Gastroesophageal sphincter (tissue), 4 donors: Measurements from ENCODE around the gene TRIO. TPM values are rescaled to one million over a fixed set of nuclear protein-coding genes. Genes with fewer than 3 reads are reported as not detected.

ENCODE experiments used
- ATAC-seq: fragments of 150-250 bp; one replicate; pipeline ENCODE4 v1.9.1; 2016; ENCODE audit warnings: mild to moderate bottlenecking, moderate library complexity
- H3K27ac ChIP-seq, 4 donors: fragments of 200-600 bp; sonication (generic) in 3 of 4; 1 replicate in 3 of 4; 2 replicates in 1 of 4; pipeline ENCODE4 v1.5.1; 2016 to 2019
- H3K27me3 ChIP-seq: fragments of 200-600 bp; sonication (generic); one replicate; pipeline ENCODE4 v1.5.1; 2019
- H3K36me3 ChIP-seq, 2 donors: fragments of 200-600 bp; sonication (generic); one replicate each; pipeline ENCODE4 v1.5.1; 2019; ENCODE audit warnings: control low read depth in 1 of 2
- H3K4me1 ChIP-seq, 3 donors: fragments of 200-600 bp; sonication (generic); 1 replicate in 2 of 3; 2 replicates in 1 of 3; pipeline ENCODE4 v1.5.1; 2016 to 2019; ENCODE audit warnings: control low read depth in 2 of 3
- H3K4me3 ChIP-seq, 2 donors: fragments of 200-600 bp; sonication (generic); one replicate each; pipeline ENCODE4 v1.5.1; 2019; ENCODE audit warnings: mild to moderate bottlenecking in 1 of 2, moderate library complexity in 1 of 2
- H3K9me3 ChIP-seq, 3 donors: fragments of 200-600 bp; sonication (generic); one replicate each; pipeline ENCODE4 v1.5.1; 2017 to 2019; ENCODE audit warnings: control low read depth in 2 of 3
- CTCF ChIP-seq, 4 experiments: fragments of 200-600 bp in 2 of 4; fragments of 450-650 bp in 2 of 4; sonication (generic) in 1 of 4; IDR thresholded peaks; one replicate each; pipeline ENCODE4 v1.5.1; 2017 to 2019; ENCODE audit warnings: antibody characterized with exemption in 4 of 4, mild to moderate bottlenecking in 2 of 4, moderate library complexity in 2 of 4
- EP300 ChIP-seq: sonication (generic); formaldehyde crosslinking; IDR thresholded peaks from one replicate; pipeline ENCODE4 v1.6.1; 2017; ENCODE audit warnings: antibody characterized with exemption, mild to moderate bottlenecking
- POLR2A ChIP-seq, 2 donors: fragments of 450-650 bp; IDR thresholded peaks; one replicate each; pipeline ENCODE4 v1.6.1; 2017; ENCODE audit warnings: antibody characterized with exemption in 2 of 2, mild to moderate bottlenecking in 2 of 2, moderate library complexity in 1 of 2
- POLR2AphosphoS5 ChIP-seq: sonication (generic); formaldehyde crosslinking; IDR thresholded peaks from one replicate; pipeline ENCODE4 v1.6.1; 2017; ENCODE audit warnings: antibody characterized with exemption
- WGBS, 2 donors: methylation state at CpG; one replicate each; pipeline ENCODE4 v1.1.5; 2018; ENCODE audit warnings: low coverage in 1 of 2; 5-methylcytosine and 5-hydroxymethylcytosine counted together
- total RNA-seq, 4 donors: library from RNA; depleted of rRNA; stranded (reverse); fragments of >200 nt; gene quantifications; one replicate each; pipeline ENCODE4 v1.1.0, GENCODE V29; 2016

Gene TRIO
- total RNA-seq, 4 donors from 2014 or later = 69.2 to 257 (median 172) TPM

- no peak overlapping the region for H3K27ac ChIP-seq
- no peaks in the 10 kb centered on the region for H3K36me3 ChIP-seq
- 83 to 95% methylated on average over 3 to 8 of the region's 8 CpGs for WGBS, 2 donors
- peaks cover 3 to 58% (median 8%) of the 10 kb centered on the region in 3 donors for H3K4me1 ChIP-seq
- no peaks in the 10 kb centered on the region for H3K9me3 ChIP-seq
- TF ChIP-seq CTCF (IDR thresholded peaks at IDR 0.05) (no peak), EP300 (no peak), POLR2AphosphoS5 (no peak), POLR2A (IDR thresholded peaks at IDR 0.05) (no peak)
- no peaks in the 10 kb centered on the region for H3K27me3 ChIP-seq
- no peak overlapping the region for H3K4me3 ChIP-seq
- ATAC-seq = no peak
Observed at GRCh38 chr5:14226992-14227391, 83.8 kb downstream of the TRIO start.

GRCh38 chr5:14227513-14227912, 84.4 kb downstream of the TRIO start:
- Histone ChIP-seq H3K27ac (no peak overlapping the region), H3K36me3 (no peaks in the 10 kb centered on the region), H3K4me1 (peaks cover 3 to 54% (median 8%) of the 10 kb centered on the region in 3 donors), H3K4me3 (no peak overlapping the region), H3K9me3 (no peaks in the 10 kb centered on the region), H3K27me3 (no peaks in the 10 kb centered on the region)
- no peak for ATAC-seq
- no peak for TF ChIP-seq CTCF (IDR thresholded peaks at IDR 0.05)
- no peak for TF ChIP-seq POLR2A (IDR thresholded peaks at IDR 0.05)
- TF ChIP-seq EP300 = no peak
- TF ChIP-seq POLR2AphosphoS5 = no peak
- WGBS, 2 donors = 53 to 58% methylated on average over 3 of the region's 3 CpGs

GRCh38 chr5:14228219-14228618, 85.1 kb downstream of the TRIO start:
- no peak for TF ChIP-seq POLR2AphosphoS5
- no peak for TF ChIP-seq EP300
- no peak for TF ChIP-seq POLR2A (IDR thresholded peaks at IDR 0.05)
- no peak for TF ChIP-seq CTCF (IDR thresholded peaks at IDR 0.05)
- WGBS, 2 donors = 81 to 82% methylated on average over 6 of the region's 6 CpGs
- Histone ChIP-seq H3K9me3 (no peaks in the 10 kb centered on the region), H3K27ac (no peak overlapping the region), H3K4me1 (peaks cover 3 to 49% (median 8%) of the 10 kb centered on the region in 3 donors), H3K36me3 (no peaks in the 10 kb centered on the region), H3K27me3 (no peaks in the 10 kb centered on the region), H3K4me3 (no peak overlapping the region)
- ATAC-seq = no peak

- no peaks in the 10 kb centered on the region for H3K27me3 ChIP-seq
- no peaks in the 10 kb centered on the region for H3K9me3 ChIP-seq
- H3K36me3 ChIP-seq = no peaks in the 10 kb centered on the region
- H3K4me3 ChIP-seq = no peak overlapping the region
- peaks cover 3 to 55% (median 8%) of the 10 kb centered on the region in 3 donors for H3K4me1 ChIP-seq
- WGBS, 2 donors = 43 to 89% methylated on average over 1 of the region's 1 CpG
- H3K27ac ChIP-seq = no peak overlapping the region
- no peak for ATAC-seq
- TF ChIP-seq CTCF (IDR thresholded peaks at IDR 0.05) (no peak), POLR2A (IDR thresholded peaks at IDR 0.05) (no peak), EP300 (no peak), POLR2AphosphoS5 (no peak)
Observed at GRCh38 chr5:14229181-14229580, 86.0 kb downstream of the TRIO start.

- 81 to 96% methylated on average over 5 to 6 of the region's 7 CpGs for WGBS, 2 donors
- TF ChIP-seq CTCF (IDR thresholded peaks at IDR 0.05) (no peak), POLR2AphosphoS5 (no peak), EP300 (no peak), POLR2A (IDR thresholded peaks at IDR 0.05) (no peak)
- Histone ChIP-seq H3K9me3 (no peaks in the 10 kb centered on the region), H3K27ac (no peak overlapping the region), H3K36me3 (no peaks in the 10 kb centered on the region), H3K4me1 (peaks cover 3 to 55% (median 8%) of the 10 kb centered on the region in 3 donors), H3K4me3 (no peak overlapping the region), H3K27me3 (no peaks in the 10 kb centered on the region)
- no peak for ATAC-seq
Observed at GRCh38 chr5:14229734-14230133, 86.6 kb downstream of the TRIO start.
